ENCODE data around the gene PTPRT. TPM values are rescaled to one million over a fixed set of nuclear protein-coding genes. Genes with fewer than 3 reads are reported as not detected.

Gene PTPRT
- total RNA-seq, 4 donors from 2014 or later = 0.04 TPM; not detected in 3

DNA sequence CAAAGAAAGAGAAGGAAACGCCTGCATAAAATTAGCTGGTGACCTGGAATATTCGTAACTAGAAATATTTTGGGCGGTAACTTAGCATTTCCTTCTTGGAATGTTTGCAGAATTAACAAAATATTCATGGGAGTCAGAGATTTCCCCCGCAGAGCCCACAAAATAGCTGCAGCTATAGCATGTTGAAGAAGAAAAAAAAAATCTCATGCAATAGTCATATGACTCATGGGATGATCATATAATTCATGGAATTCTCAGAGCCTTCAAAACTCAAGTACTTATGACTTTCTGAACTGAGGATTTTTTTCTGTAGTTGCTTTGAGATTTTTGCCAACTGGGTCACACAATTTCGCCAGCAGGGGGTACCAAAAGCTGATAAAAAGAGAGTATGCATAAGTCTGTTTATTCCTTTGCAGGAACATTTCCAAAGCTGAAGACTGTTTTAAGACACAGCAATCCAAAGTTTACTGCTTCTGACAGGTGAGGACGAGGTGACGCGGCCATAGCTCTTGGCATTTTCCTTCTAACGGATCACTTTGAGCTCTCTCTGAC is 985.5 kb downstream of the PTPRT start:
- TF ChIP-seq, protein P1, sequence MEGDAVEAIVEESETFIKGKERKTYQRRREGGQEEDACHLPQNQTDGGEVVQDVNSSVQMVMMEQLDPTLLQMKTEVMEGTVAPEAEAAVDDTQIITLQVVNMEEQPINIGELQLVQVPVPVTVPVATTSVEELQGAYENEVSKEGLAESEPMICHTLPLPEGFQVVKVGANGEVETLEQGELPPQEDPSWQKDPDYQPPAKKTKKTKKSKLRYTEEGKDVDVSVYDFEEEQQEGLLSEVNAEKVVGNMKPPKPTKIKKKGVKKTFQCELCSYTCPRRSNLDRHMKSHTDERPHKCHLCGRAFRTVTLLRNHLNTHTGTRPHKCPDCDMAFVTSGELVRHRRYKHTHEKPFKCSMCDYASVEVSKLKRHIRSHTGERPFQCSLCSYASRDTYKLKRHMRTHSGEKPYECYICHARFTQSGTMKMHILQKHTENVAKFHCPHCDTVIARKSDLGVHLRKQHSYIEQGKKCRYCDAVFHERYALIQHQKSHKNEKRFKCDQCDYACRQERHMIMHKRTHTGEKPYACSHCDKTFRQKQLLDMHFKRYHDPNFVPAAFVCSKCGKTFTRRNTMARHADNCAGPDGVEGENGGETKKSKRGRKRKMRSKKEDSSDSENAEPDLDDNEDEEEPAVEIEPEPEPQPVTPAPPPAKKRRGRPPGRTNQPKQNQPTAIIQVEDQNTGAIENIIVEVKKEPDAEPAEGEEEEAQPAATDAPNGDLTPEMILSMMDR (IDR thresholded peaks at IDR 0.05) = peak in 1 of 4 experiments; percentile 23
- no peak for TF ChIP-seq POLR2A (IDR thresholded peaks at IDR 0.05)
- Histone ChIP-seq H3K27ac (no peak overlapping the region), H3K27me3 (peaks cover 5% of the 10 kb centered on the region), H3K36me3 (no peaks in the 10 kb centered on the region), H3K4me3 (no peak overlapping the region), H3K9me3 (no peaks in the 10 kb centered on the region), H3K4me1 (no peaks in the 10 kb centered on the region)
- ATAC-seq = no peak
- WGBS, 2 donors (ENCODE audit: low coverage in 1 of 2) = 22 to 56% methylated on average over 9 of the region's 9 CpGs

DNA sequence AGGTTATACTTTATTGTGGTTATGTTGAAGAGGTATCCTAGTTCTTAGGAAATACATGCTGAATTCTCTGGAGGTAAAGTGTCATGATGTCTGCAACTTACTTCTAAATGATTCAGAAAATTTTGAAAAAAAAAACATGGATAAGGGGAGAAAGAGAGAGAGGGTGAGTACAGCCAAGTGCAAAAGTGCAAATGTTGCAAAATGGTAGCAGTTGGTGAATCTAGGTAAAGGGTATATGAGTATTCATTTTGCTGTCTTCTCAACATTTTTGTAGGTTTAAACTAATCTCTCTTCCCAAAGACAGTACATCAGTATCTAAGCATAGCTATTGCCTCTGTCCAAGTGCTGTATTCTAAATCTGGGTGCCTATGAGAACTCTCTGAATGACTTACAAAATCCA is 992.1 kb downstream of the PTPRT start:
- TF ChIP-seq POLR2A (IDR thresholded peaks at IDR 0.05) = no peak
- TF ChIP-seq, protein P1 (IDR thresholded peaks at IDR 0.05) = no peak
- no peak for TF ChIP-seq POLR2AphosphoS5 (IDR thresholded peaks at IDR 0.05)
- no peaks in the 10 kb centered on the region for H3K9me3 ChIP-seq
- no peak overlapping the region for H3K27ac ChIP-seq
- H3K27me3 ChIP-seq = peaks cover 5% of the 10 kb centered on the region
- no peaks in the 10 kb centered on the region for H3K36me3 ChIP-seq
- H3K4me1 ChIP-seq = no peaks in the 10 kb centered on the region
- ATAC-seq = no peak
- no peak overlapping the region for H3K4me3 ChIP-seq

DNA sequence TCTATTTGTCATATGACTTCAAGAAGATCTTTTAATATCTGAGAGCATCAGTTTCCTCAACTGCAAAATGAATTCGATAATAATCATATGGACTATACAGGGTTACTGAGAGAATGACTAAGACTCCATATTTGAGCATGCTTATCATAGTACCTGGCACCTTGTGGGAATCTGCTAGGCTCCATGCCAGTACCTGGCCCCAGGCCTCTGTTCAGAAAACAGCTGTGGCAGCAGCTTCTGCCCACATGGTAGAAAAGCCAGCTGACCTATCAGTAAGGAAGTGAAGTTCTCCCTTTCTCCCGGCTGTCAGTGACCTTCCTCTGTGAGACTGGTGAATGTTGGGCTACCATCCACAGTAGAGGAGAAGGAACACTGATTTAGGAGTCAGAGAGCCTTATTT is 996.6 kb downstream of the PTPRT start:
- WGBS, 2 donors (ENCODE audit: low coverage in 1 of 2) = 75 to 100% methylated on average over 1 to 2 of the region's 2 CpGs
- no peaks in the 10 kb centered on the region for H3K9me3 ChIP-seq
- no peaks in the 10 kb centered on the region for H3K36me3 ChIP-seq
- H3K4me1 ChIP-seq = no peaks in the 10 kb centered on the region
- H3K27me3 ChIP-seq = no peaks in the 10 kb centered on the region
- no peak overlapping the region for H3K4me3 ChIP-seq
- no peak for ATAC-seq
- no peak overlapping the region for H3K27ac ChIP-seq
- no peak for TF ChIP-seq POLR2AphosphoS5 (IDR thresholded peaks at IDR 0.05)
- no peak for TF ChIP-seq EP300 (IDR thresholded peaks at IDR 0.05)
- TF ChIP-seq POLR2A (IDR thresholded peaks at IDR 0.05) = no peak
- TF ChIP-seq, protein P1 (IDR thresholded peaks at IDR 0.05) = no peak

DNA sequence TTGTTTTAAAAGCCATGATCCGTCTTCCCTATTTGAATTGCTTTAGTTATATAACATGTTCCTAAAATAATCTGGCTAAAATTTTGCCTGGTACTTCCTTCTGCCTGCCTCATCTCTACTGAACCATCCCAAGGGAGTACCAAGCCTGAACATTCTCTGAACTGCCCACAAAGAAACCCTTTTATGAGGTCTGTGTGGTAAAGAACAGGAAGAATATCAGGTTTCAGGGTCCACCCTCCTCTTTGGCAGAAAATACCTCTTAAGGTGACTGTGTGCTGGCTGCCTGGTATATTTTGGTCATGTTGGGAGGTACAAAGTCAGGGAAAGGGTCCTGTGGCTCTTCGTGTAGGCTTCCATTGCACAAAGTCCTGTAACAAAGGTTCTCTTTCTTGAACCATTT is 997.4 kb downstream of the PTPRT start:
- H3K27ac ChIP-seq = no peak overlapping the region
- H3K4me1 ChIP-seq = no peaks in the 10 kb centered on the region
- H3K4me3 ChIP-seq = no peak overlapping the region
- TF ChIP-seq EP300 (IDR thresholded peaks at IDR 0.05) (no peak), POLR2A (IDR thresholded peaks at IDR 0.05) (no peak), POLR2AphosphoS5 (IDR thresholded peaks at IDR 0.05) (no peak)
- TF ChIP-seq, protein P1 (IDR thresholded peaks at IDR 0.05) = no peak
- ATAC-seq = no peak
- H3K36me3 ChIP-seq = no peaks in the 10 kb centered on the region
- no peaks in the 10 kb centered on the region for H3K9me3 ChIP-seq
- WGBS, 2 donors (ENCODE audit: low coverage in 1 of 2) = 17 to 38% methylated on average over 1 to 2 of the region's 2 CpGs
- no peaks in the 10 kb centered on the region for H3K27me3 ChIP-seq

DNA sequence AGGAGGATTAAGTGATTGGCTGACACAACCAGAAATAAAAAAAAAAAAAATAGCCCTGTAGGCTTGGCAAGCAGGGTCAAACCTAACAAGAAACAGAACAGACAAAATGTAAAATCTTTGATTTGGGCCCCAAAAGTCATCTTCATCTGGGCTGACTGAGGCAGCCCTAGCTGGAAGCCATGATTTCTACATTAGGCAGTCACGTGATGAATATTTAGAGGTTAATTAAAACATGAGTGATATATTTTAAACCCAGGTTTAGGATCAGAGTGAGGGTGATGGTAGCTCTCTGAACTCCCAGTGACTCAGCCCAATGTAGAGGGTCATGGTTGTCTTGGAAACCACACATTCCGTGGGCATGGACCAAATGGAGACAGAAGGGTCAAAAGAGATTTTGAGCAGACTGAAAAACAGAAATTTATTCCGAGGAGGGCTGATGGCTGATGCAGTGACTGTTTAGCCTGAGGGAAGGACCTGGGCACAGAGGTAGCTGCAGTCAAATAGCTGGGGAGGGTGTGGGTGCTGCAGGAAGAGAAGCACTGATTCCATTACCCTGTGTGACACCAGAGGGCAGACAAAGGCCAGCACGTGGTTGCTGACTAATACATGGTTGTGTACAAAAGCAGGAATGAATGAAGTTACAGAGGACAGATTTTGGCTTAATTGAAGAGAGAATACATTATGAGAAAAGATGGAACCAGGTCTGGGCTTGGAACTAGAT is 998.4 kb downstream of the PTPRT start:
- Histone ChIP-seq H3K27me3 (no peaks in the 10 kb centered on the region), H3K9me3 (no peaks in the 10 kb centered on the region), H3K36me3 (no peaks in the 10 kb centered on the region), H3K27ac (no peak overlapping the region), H3K4me3 (no peak overlapping the region), H3K4me1 (no peaks in the 10 kb centered on the region)
- TF ChIP-seq, protein P1 (IDR thresholded peaks at IDR 0.05) = no peak
- TF ChIP-seq POLR2AphosphoS5 (IDR thresholded peaks at IDR 0.05) (no peak), POLR2A (IDR thresholded peaks at IDR 0.05) (no peak), EP300 (IDR thresholded peaks at IDR 0.05) (no peak)
- 26 to 67% methylated on average over 4 of the region's 4 CpGs for WGBS, 2 donors (ENCODE audit: low coverage in 1 of 2)
- no peak for ATAC-seq

All from gastroesophageal sphincter (tissue), 4 donors.